AG04450 (cell line): ENCODE data around the gene PPP1R15B. TPM values are rescaled to one million over a fixed set of nuclear protein-coding genes. Genes with fewer than 3 reads are reported as not detected.

ENCODE experiments used
- CTCF ChIA-PET: fragments of 300-600, 350-600 bp; formaldehyde crosslinking; extraction: SDS; loops from one replicate; lab custom pipeline; 2022; ENCODE audit warnings: antibody characterized with exemption, inconsistent platforms; lab: Charles Lee
- POLR2A ChIA-PET: fragments of 350-600 bp; formaldehyde crosslinking; extraction: SDS; loops from one replicate; lab custom pipeline; 2021; ENCODE audit warnings: antibody characterized with exemption, inconsistent platforms; lab: Yijun Ruan, JAX
- DNase-seq: peaks from one replicate; pipeline ENCODE4 v3.0.0-alpha.2; 2011; ENCODE audit warnings: low read depth, low spot score
- H3K27ac ChIP-seq: one replicate; pipeline ENCODE4 v1.5.1; 2012; ENCODE audit warnings: low read depth, low read length, control low read depth
- H3K27me3 ChIP-seq: one replicate; pipeline ENCODE4 v1.6.0; 2012; ENCODE audit warnings: low read length; ENCODE audit not compliant: control insufficient read depth, insufficient read depth
- H3K4me3 ChIP-seq: 2 replicates; pipeline ENCODE4 v1.5.1; 2011; ENCODE audit warnings: mild to moderate bottlenecking, low read depth, low read length, control low read depth
- H3K9me3 ChIP-seq: 2 replicates; pipeline ENCODE4 v1.5.1; 2012; ENCODE audit warnings: low read length; ENCODE audit not compliant: control insufficient read depth, insufficient read depth
- CTCF ChIP-seq: IDR thresholded peaks from 2 replicates; pipeline ENCODE4 v1.5.1; 2011; ENCODE audit warnings: low read depth, low read length, control low read depth, inconsistent platforms
- polyA plus RNA-seq: library from polyadenylated mRNA; depleted of rRNA; stranded (reverse); fragments of >200 nt; gene quantifications from 2 replicates; pipeline ENCODE4 v1.2.3, GENCODE V29; 2011

Gene PPP1R15B
- polyA plus RNA-seq, 1 experiment: 28.4 TPM

- ChIA-PET CTCF (interaction anchor here (0.7 to 15.0 kb wide), 6 partner anchors 14 to 358 kb away, joined by 3 to 483 read pairs (median 4); partner anchors contain the start of gene PIK3C2B), POLR2A (interaction anchor here (1.5 kb wide), 1 partner anchor 11 kb away, joined by 4 read pairs; no protein-coding TSS in a partner anchor)
These were observed 37.5 kb upstream of the PPP1R15B start for GRCh38 chr1:204448991-204449677.

GRCh38 chr1:204448344-204448964 lies 36.8 kb upstream of the PPP1R15B start:
- CTCF ChIA-PET: interaction anchor here (0.7 to 15.0 kb wide), 9 partner anchors 18 to 359 kb away, joined by 3 to 483 read pairs (median 11); partner anchors contain the start of gene PIK3C2B
- Histone ChIP-seq H3K27ac (no peak overlapping the region), H3K27me3 (no peaks in the 10 kb centered on the region), H3K9me3 (no peaks in the 10 kb centered on the region), H3K4me3 (no peak overlapping the region)
- POLR2A ChIA-PET: interaction anchor here (1.5 kb wide), 1 partner anchor 10 kb away, joined by 4 read pairs; no protein-coding TSS in a partner anchor
- DNase-seq: no peak
- no peak for TF ChIP-seq CTCF

More at GRCh38 chr1:204448991-204449677, 37.5 kb upstream of the PPP1R15B start:
- TF ChIP-seq CTCF: no peak
- no peak overlapping the region for H3K27ac ChIP-seq
- no peaks in the 10 kb centered on the region for H3K9me3 ChIP-seq
- no peaks in the 10 kb centered on the region for H3K27me3 ChIP-seq
- no peak for DNase-seq
- no peak overlapping the region for H3K4me3 ChIP-seq

- no peak overlapping the region for H3K27ac ChIP-seq
- ChIA-PET CTCF (interaction anchor here (1.4 to 15.0 kb wide), 10 partner anchors 8 to 359 kb away, joined by 3 to 483 read pairs (median 12); partner anchors contain the start of gene PIK3C2B), POLR2A (interaction anchor here (1.5 kb wide), 1 partner anchor 9 kb away, joined by 4 read pairs; no protein-coding TSS in a partner anchor)
- TF ChIP-seq CTCF: no peak
- no peak overlapping the region for H3K4me3 ChIP-seq
- no peaks in the 10 kb centered on the region for H3K27me3 ChIP-seq
- no peaks in the 10 kb centered on the region for H3K9me3 ChIP-seq
- DNase-seq: no peak
These were observed 36.1 kb upstream of the PPP1R15B start for GRCh38 chr1:204447736-204448135.

GRCh38 chr1:204447190-204447589 lies 35.6 kb upstream of the PPP1R15B start:
- no peak for DNase-seq
- Histone ChIP-seq H3K9me3 (no peaks in the 10 kb centered on the region), H3K4me3 (no peak overlapping the region), H3K27ac (no peak overlapping the region), H3K27me3 (no peaks in the 10 kb centered on the region)
- TF ChIP-seq CTCF: no peak
- ChIA-PET POLR2A (interaction anchor here (0.6 kb wide), 1 partner anchor 59 kb away, joined by 5 read pairs; no protein-coding TSS in a partner anchor), CTCF (interaction anchor here (0.6 to 15.0 kb wide), 17 partner anchors 8 to 360 kb away, joined by 3 to 483 read pairs (median 10); partner anchors contain the start of genes MDM4 and PIK3C2B)
